Activated naive CD8-positive, alpha-beta T cell treated with anti-CD3 and anti-CD28 coated beads for 36 hours (primary cell): ENCODE measurements around the gene RXRA. TPM values are rescaled to one million over a fixed set of nuclear protein-coding genes. Genes with fewer than 3 reads are reported as not detected.

Source experiments
- DNase-seq: peaks from one replicate; pipeline ENCODE4 v3.0.0; 2021
- H3K27ac Mint-ChIP-seq: one replicate; pipeline ENCODE4 v1.8.0; 2022; ENCODE audit warnings: mild to moderate bottlenecking, moderate library complexity, mixed read lengths
- H3K27me3 Mint-ChIP-seq: one replicate; pipeline ENCODE4 v1.8.0; 2022; ENCODE audit warnings: mild to moderate bottlenecking, mixed read lengths
- H3K36me3 Mint-ChIP-seq: one replicate; pipeline ENCODE4 v1.8.0; 2021; ENCODE audit warnings: mild to moderate bottlenecking, mixed read lengths
- H3K4me1 Mint-ChIP-seq: one replicate; pipeline ENCODE4 v1.8.0; 2021; ENCODE audit warnings: mixed read lengths
- H3K4me3 Mint-ChIP-seq: one replicate; pipeline ENCODE4 v1.8.0; 2022; ENCODE audit warnings: mild to moderate bottlenecking, moderate library complexity, mixed read lengths
- H3K9me3 Mint-ChIP-seq: one replicate; pipeline ENCODE4 v1.8.0; 2022; ENCODE audit warnings: mixed read lengths
- total RNA-seq, 2 experiments: library from RNA; stranded (reverse); gene quantifications; one replicate each; pipeline ENCODE4 v1.2.3, GENCODE V29; 2021

Gene RXRA
- total RNA-seq, 2 experiments from 2014 or later, result 11.0 to 11.4 TPM

DNA sequence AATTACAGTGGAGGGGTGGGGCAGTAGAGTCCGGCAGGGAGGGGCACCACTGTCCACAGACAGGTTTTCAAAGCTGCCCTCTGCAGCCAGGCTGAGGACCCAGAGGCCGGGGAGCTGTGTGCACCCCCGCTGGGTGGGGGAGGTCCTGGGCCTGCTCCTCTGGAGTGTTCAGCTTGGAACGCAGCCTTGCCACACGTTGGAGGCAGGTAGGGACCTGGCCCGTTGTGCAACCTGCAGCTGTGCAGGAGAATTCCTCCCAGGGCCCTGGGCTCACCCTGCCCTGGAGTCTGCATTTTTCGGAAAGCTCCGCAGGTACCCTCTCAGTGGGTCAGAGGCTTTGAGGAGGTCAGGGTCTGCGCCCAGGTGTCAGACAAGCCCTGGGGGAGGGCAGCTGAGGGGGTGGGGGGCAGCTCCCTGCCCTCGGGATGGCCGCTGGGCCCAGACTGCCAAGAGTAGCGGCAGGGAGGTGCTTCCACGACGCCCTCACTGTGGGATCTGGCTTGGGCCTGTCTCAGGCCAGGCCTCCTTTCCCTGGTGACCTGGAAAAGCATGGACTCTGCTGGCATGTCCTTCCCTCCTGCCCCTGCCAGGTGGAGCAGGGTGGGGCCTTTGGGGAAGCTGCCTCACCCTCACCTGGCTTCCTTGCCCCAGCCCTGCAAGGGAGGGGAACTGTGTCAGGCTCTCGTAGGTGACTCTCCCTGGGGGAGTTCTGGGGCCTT, 29.5 kb downstream of the RXRA start:
- Mint-ChIP-seq H3K27ac (no peak overlapping the region), H3K27me3 (no peaks in the 10 kb centered on the region), H3K36me3 (no peaks in the 10 kb centered on the region), H3K9me3 (no peaks in the 10 kb centered on the region), H3K4me3 (no peak overlapping the region), H3K4me1 (no peaks in the 10 kb centered on the region)
- no peak for DNase-seq

DNA sequence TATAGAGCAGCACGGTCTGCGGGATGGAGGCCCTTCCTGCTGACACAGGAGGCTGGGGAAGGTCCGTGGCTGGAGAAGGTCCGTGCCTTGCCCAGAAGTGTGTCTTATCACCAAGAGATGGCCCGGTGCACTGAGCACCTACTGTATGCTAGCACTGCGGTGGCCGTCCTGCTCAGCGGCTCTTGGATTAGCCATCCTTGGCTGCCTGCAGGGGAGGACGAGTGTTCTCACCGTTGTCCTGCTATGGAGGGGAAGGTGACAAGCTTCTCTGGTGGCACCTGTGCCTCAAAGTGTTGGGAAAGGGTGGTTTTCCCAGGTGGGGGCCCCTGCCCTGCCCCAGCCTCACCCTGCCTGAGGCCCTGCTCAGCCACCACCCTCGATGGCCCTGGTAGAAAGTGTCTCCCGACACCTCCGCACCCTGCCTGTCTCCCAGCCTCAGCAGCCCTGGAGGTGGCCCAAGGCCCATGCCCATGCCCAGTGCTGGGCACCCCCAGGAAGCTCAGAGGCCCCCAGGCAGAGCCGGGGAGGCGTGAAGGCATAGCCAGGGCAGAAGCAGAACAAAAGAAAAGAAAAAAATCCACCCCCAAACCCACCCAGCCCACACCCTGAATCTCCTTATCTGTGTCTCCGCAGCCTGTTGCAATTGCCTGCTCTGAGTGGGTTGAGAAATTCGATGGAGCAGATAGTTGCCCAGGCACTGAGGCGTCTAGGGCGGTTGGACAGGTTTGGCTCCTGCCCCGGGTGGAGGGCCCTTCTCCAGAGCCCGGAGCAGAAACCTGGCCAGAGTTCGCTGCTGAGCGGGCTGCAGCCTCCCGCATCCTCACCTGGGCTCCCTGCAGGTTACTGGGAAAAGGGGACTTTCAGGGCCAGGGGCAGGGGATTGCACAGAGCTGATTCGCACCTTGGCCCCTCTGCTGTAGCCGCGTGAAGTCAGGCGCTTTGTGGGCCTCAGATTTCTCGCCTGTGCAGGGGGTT, 30.5 kb downstream of the RXRA start:
- Mint-ChIP-seq H3K9me3 (no peaks in the 10 kb centered on the region), H3K36me3 (no peaks in the 10 kb centered on the region), H3K27me3 (no peaks in the 10 kb centered on the region), H3K4me3 (no peak overlapping the region), H3K27ac (no peak overlapping the region), H3K4me1 (no peaks in the 10 kb centered on the region)
- no peak for DNase-seq

DNA sequence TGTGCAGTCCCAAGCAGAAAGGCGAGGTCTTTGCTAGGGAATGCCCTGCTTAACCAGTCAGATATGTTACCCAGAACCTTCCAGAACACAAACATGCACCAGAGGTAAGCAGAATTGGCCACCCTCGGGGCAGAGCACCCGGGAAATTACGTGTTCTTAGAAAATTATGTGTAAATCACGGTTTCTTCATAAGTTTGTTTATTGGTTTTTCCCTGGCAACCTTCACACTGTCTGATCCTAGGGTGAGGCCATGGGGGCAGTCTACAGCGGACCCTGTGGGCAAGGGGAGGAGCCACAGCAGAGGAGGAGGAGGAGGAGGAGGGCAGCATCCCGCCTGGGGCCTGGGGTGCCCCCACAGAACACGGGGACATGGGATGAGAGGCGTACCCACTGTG, 31.4 kb downstream of the RXRA start:
- no peaks in the 10 kb centered on the region for H3K27me3 Mint-ChIP-seq
- H3K36me3 Mint-ChIP-seq, result no peaks in the 10 kb centered on the region
- H3K27ac Mint-ChIP-seq, result no peak overlapping the region
- DNase-seq, result no peak
- H3K4me1 Mint-ChIP-seq, result no peaks in the 10 kb centered on the region
- no peaks in the 10 kb centered on the region for H3K9me3 Mint-ChIP-seq
- no peak overlapping the region for H3K4me3 Mint-ChIP-seq

DNA sequence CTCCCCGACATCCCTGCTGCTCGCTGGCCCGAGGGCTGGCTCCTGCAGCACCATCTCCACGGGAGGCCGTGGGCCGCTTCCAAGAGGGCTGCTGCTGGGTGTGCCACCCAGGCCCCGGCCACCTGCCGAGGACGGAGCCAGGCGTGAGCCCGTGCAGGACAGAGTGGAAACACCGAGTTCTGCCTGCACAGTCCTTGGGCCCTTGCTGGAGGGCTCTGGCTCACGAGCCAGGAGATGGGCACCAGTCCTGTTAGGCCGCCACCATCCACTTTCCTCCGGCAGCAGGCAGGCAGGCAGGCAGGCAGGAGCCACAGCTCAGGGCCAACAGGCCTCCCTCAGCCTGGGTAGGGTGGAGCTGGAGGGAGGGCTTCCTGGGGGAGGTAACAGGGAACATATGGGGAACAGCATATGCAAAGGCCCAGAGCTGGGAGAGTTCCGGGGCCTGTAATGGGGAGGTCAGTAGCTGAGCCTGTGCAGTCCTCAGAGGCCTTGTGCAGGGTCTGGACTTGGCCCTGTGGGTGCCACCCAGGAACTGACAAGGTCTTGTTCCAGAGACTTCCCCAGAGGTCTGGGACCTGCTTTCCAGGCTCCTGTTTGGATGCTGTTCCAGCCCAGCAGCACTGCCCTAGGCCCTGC, 31.9 kb downstream of the RXRA start:
- H3K27me3 Mint-ChIP-seq, result no peaks in the 10 kb centered on the region
- no peak overlapping the region for H3K27ac Mint-ChIP-seq
- DNase-seq, result no peak
- H3K4me3 Mint-ChIP-seq, result no peak overlapping the region
- H3K9me3 Mint-ChIP-seq, result no peaks in the 10 kb centered on the region
- no peaks in the 10 kb centered on the region for H3K36me3 Mint-ChIP-seq
- H3K4me1 Mint-ChIP-seq, result no peaks in the 10 kb centered on the region

DNA sequence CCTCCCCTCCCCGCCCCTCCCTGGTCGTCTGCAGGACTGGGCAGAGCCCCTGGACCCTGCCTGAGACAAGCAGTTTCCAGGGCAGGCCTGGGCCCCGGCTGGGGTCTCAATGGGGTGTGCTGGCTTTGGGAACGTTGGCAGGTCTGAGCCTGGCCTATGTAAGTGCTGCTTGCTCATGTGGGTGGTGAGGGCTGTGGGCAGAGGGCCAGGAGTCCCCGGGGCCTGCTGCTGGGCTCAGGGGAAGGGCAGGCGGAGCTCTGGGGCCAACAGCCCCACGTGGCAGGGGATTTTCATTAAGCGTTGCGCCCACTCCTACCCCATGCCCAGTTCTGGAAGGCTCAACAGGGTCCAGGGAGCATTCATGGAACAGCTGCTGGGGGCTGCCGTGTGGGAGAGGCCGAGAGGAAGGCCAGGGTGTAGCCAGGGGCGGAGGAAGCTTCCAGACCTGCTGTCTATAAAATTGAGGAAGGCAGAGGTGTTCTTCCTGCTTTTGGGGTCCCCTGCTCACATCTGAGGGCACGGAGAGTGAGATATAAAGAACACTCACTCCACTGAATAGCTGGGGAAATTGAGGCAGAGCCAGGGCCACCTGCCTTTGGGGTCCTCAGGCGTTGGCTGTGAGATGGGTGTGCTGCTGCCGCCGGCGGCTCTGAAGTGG, 32.5 kb downstream of the RXRA start:
- H3K27ac Mint-ChIP-seq, result no peak overlapping the region
- no peaks in the 10 kb centered on the region for H3K36me3 Mint-ChIP-seq
- no peaks in the 10 kb centered on the region for H3K4me1 Mint-ChIP-seq
- H3K27me3 Mint-ChIP-seq, result no peaks in the 10 kb centered on the region
- DNase-seq, result no peak
- no peaks in the 10 kb centered on the region for H3K9me3 Mint-ChIP-seq
- no peak overlapping the region for H3K4me3 Mint-ChIP-seq

DNA sequence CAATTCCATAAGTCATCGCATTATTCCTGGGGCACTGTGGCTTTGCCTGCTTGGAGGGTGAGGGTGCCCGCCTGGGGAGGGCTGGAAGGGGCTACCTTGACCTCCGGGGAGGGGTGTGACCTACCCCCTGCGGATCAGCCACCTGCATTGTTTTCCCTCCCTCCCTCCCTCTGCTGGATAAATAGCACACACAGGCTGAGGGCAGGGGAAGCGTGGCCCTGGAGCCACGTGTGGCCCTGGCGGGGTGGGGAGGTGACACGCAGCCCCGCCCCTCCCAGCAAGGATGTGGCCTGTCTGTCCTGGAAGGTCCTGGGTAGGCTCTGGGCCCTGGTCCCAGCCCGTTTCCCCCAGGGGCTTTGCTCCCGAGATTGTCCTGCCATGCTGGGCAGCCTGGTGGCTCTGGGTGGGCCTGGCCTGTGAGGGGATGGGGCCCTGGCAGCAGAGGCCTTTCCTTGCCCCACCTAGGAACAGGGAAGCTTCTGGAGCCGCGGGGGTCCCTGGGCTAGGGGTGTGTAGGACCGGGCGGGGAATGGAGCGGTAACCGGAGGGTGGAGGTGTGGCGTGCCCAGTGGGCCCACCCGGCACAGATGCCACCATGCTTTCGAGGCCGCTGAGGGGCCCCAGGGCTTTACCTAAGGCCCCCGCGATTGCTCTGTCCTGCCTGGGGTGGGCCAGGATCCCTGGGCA, 33.4 kb downstream of the RXRA start:
- H3K4me1 Mint-ChIP-seq, result no peaks in the 10 kb centered on the region
- no peak overlapping the region for H3K27ac Mint-ChIP-seq
- no peak for DNase-seq
- no peak overlapping the region for H3K4me3 Mint-ChIP-seq
- H3K36me3 Mint-ChIP-seq, result no peaks in the 10 kb centered on the region
- H3K9me3 Mint-ChIP-seq, result no peaks in the 10 kb centered on the region
- no peaks in the 10 kb centered on the region for H3K27me3 Mint-ChIP-seq

DNA sequence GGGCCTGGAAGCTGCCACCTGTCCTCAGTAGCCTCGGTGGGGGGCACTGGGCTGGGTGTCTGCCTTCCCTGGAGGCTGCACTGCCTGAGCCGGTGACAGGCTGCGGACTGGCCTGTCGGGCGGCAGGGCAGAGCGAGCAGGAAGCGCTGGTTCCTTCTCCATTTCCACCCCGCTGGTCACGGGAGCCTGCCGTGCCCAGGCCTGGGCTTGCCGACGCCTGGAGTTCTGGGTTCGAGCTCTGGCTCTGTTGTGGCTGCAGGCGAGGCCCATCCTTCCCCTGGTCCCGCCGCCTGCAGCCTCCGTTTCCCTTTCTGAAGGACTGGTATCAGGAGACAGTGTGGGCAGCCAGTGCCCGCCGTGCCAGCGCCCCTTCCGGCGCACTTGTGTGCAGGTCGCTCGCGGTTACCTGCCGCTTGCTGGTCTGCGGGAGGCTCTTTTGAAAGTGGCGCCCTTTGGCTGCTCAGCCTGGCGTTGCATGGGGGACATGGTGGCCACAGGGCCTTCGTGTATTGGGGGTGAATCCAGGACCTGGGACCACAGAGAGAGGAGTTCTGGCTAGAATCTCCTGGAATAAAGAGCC, 34.0 kb downstream of the RXRA start:
- Mint-ChIP-seq H3K27ac (no peak overlapping the region), H3K9me3 (no peaks in the 10 kb centered on the region), H3K4me3 (no peak overlapping the region), H3K4me1 (no peaks in the 10 kb centered on the region), H3K27me3 (no peaks in the 10 kb centered on the region), H3K36me3 (no peaks in the 10 kb centered on the region)
- DNase-seq, result no peak

DNA sequence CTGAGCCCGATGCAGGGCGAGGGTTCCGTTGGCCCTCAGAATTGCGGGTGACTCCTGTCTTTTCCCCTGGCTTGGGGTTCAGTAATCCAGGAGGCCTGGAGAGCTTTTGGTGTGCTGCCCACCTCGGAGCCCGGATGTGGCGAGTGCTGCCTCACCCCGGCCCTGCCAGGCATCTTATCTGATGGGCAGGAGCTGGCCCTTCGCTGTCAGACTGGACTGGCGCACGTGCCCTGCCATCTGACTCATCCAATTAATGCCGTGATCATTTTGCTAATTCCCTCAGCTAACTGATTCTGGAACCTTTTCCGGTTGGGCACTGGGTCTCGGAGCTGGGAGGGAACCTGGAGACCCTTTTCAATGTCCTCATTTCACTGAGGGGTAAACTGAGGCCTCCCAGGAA, 34.6 kb downstream of the RXRA start:
- Mint-ChIP-seq H3K27me3 (no peaks in the 10 kb centered on the region), H3K36me3 (no peaks in the 10 kb centered on the region), H3K4me1 (no peaks in the 10 kb centered on the region), H3K4me3 (no peak overlapping the region), H3K9me3 (no peaks in the 10 kb centered on the region), H3K27ac (no peak overlapping the region)
- no peak for DNase-seq

DNA sequence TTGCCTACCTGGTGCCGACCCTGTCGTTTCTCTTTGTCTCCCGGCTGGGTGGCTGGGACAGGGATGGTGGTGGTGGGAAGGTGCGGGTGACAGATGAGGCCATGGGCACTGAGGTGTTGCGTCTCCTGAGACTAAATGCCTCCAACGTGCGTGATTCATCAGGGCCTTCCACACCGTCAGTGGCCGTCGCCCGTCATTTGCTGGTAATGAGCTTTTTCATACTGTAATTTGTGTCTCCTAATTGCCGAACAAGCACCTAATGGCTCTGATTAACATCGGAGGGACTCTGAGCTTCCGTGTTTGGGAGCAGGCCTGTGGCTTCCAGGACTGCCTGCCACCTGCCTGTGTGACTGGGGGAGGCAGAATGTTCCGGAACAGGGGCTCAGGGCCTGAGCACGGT, 35.2 kb downstream of the RXRA start:
- DNase-seq, result no peak
- Mint-ChIP-seq H3K4me3 (no peak overlapping the region), H3K4me1 (no peaks in the 10 kb centered on the region), H3K27ac (no peak overlapping the region), H3K36me3 (no peaks in the 10 kb centered on the region), H3K27me3 (no peaks in the 10 kb centered on the region), H3K9me3 (no peaks in the 10 kb centered on the region)

DNA sequence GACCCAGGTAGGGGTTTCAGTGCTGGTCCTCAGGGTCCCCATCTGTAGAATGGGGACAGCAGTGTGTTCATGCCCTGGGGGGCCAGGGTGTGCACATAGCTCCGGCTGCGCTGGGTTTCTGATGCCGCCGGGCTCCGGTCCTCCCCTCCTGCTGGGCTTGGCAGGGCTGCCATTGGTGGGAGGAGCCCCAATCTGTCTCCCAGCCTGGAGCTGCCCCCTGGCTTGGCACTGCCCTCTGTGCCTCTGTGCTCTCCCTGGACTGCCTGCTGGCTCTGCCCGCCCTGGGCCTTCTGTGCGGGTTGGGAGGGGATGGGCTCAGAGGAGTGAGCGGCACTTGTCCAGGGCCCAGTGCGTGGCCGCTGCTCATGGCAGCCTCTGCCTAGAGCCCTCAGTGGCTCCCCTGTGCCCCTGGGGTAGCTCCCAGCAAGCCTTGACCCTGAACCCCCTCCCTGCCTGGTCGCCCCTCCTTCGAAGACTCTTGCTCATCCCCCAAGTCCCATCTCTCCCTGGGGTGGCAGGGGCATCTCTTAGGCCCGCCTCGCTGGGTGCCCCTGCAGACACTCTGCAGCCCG, 35.7 kb downstream of the RXRA start:
- H3K36me3 Mint-ChIP-seq, result no peaks in the 10 kb centered on the region
- H3K4me3 Mint-ChIP-seq, result no peak overlapping the region
- no peaks in the 10 kb centered on the region for H3K27me3 Mint-ChIP-seq
- H3K9me3 Mint-ChIP-seq, result no peaks in the 10 kb centered on the region
- no peak for DNase-seq
- H3K27ac Mint-ChIP-seq, result no peak overlapping the region
- H3K4me1 Mint-ChIP-seq, result no peaks in the 10 kb centered on the region

DNA sequence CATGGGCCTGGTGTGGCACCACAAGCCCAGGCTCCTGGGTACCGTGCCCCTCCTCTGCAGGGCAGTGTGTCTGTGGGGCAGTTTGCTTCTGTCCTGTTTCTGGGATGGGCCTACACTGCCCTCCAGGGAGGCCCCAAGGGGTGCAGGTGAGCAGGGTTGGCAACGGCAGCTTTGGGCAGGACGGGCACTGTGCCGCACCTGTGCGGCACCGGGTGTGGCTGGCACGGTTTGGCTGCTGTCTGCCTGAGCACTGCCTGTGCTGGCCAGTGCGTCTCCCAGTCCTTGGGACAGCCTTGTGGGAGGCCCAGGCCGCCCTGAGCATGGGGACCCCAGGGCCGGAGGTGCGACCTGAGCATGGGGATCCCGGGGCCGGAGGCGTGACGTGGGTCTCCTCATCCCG, 37.2 kb downstream of the RXRA start:
- no peaks in the 10 kb centered on the region for H3K9me3 Mint-ChIP-seq
- no peak overlapping the region for H3K4me3 Mint-ChIP-seq
- no peaks in the 10 kb centered on the region for H3K36me3 Mint-ChIP-seq
- no peaks in the 10 kb centered on the region for H3K27me3 Mint-ChIP-seq
- no peak overlapping the region for H3K27ac Mint-ChIP-seq
- DNase-seq, result no peak
- H3K4me1 Mint-ChIP-seq, result no peaks in the 10 kb centered on the region

DNA sequence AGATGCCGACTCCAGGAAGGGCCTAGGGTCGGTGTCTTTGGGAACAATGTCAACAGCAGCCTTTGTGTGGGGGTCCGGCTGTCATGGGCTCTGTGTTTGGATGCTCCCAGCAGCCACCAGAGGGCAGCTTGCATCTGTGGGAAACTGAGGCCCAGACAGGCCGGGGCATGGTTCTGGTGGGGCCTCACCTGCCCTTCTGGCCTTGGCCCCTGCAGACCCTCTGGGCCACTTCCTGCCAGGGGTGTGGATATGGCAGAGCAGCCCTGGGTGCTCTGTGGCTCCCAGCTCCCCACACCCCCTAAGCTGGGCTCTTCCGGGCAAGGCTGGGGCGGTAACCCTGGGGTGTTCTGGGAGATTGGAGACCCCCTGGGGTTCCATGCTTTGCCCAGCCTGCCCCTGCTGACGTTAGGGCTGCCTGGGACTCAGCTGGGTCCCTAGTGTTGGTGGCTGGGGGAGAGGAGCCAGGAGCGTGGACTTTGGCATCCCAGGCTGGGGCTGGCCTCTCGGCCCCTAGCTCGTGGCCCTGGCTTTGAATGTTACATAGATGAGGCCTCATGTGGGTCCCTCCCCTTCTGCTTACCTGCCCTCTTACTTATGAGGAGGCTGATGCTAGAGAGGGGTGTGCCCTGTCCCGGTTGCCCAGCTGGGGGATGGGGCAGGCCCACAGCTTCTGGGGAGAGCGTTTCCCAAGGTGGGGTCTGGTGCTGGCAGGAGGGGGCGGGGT, 38.3 kb downstream of the RXRA start:
- H3K4me3 Mint-ChIP-seq, result no peak overlapping the region
- H3K27ac Mint-ChIP-seq, result no peak overlapping the region
- no peak for DNase-seq
- H3K9me3 Mint-ChIP-seq, result no peaks in the 10 kb centered on the region
- H3K4me1 Mint-ChIP-seq, result no peaks in the 10 kb centered on the region
- no peaks in the 10 kb centered on the region for H3K36me3 Mint-ChIP-seq
- H3K27me3 Mint-ChIP-seq, result no peaks in the 10 kb centered on the region

DNA sequence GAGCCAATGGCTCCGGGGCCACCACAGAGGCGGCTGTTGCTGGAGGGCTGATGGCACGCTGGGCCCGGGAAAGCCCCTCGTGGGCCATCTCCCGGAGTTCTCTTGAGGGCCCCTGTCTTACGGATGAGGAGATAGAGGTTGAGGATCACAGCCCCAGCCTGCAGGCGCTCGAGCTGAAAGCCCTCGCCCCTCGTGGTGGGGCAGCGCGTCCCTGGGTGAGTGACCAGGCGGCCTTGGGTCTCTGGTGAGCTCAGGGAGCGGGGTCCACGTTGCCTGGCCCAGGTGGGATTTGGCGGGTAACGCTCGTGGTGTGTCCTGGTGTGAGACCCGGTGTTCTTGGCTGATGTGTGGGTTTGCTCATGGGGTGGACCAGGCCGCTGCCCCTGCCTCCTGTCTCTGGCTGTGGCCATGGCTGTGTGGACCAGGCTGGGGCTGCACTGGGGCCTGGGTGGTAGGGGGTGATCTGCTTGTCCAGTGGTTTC, 38.9 kb downstream of the RXRA start:
- Mint-ChIP-seq H3K27ac (no peak overlapping the region), H3K4me1 (no peaks in the 10 kb centered on the region), H3K9me3 (no peaks in the 10 kb centered on the region), H3K36me3 (no peaks in the 10 kb centered on the region), H3K27me3 (no peaks in the 10 kb centered on the region), H3K4me3 (no peak overlapping the region)
- DNase-seq, result no peak
